ENCODE data around the gene MAP3K15. TPM values are rescaled to one million over a fixed set of nuclear protein-coding genes. Genes with fewer than 3 reads are reported as not detected.
A peak's percentile ranks its signal among the peaks of the same experiment; 100 is the strongest.
"Not testable (repeated sequence)": the region's sequence is repeated elsewhere in the genome, so short reads cannot be mapped to it uniquely, and the experiment has no call there.

Gene MAP3K15
- total and polyA plus RNA-seq, 5 experiments from 2014 or later, result 0.22 TPM; not detected in 4

DNA sequence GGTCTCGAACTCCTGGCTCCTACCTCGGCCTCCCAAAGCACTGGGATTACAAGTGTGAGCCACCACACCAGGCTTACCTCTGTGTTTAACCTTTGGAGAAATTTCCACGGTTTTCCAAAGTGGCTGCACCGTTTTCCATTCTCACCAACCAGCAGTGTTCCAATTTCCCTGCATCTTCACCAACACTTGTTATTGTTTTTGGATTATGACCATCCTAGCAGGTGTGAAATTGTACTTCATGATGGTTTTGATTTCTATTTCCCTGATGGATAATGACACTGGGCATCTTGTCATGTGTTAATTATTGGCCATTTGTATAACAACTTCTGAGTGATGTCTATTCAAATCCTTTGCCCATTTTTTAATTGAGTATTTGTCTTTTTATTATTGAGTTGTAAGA lies 2.7 kb upstream of the MAP3K15 start:
- Mint-ChIP-seq H3K4me1 (peaks cover 0 to 6% (median 0%) of the 10 kb centered on the region in 4 donors), H3K27me3 (peaks cover 0 to 33% (median 20%) of the 10 kb centered on the region in 5 donors), H3K36me3 (peaks cover 0 to 17% (median 0%) of the 10 kb centered on the region in 3 donors), H3K27ac (no peak overlapping the region), H3K4me3 (no peak overlapping the region), H3K9me3 (peaks cover 0 to 27% (median 1%) of the 10 kb centered on the region in 9 donors)
- no peak for DNase-seq
- POLR2A ChIA-PET, result no interaction called here
- no peak for ATAC-seq

DNA sequence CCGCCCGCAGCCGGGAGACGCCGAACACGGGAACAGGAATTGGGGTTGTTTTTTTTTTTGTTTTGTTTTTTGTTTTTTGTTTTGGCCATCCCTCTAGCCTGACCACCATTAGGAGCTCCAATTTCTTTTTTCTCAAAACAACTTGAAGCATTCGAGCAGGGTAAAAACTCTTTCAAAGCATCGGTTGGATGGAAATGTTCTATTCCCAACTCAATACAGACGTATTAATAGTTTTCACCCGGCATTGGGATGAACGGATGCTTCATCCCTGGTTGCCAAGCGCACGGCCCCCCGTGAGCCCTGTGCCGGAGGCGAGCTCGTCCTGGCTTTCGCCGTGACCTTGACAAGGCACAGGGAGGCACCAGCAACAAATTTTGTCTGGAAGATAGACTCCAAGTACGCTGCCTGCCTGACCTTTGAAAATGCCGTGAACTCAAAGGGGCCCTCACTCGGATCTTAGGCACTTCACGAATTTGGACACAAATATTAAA lies 352 bp upstream of the MAP3K15 start:
- no peak for DNase-seq

GRCh38 chrX:19513383-19513782 lies 1.9 kb downstream of the MAP3K15 start:
- Mint-ChIP-seq H3K4me1 (peaks cover 0 to 6% (median 0%) of the 10 kb centered on the region in 4 donors), H3K27ac (no peak overlapping the region), H3K27me3 (peaks cover 0 to 40% (median 14%) of the 10 kb centered on the region in 5 donors), H3K9me3 (peaks cover 0 to 21% (median 0%) of the 10 kb centered on the region in 9 donors), H3K4me3 (peak overlapping the region in 3 of 10 donors; percentile 52 to 79 (median 60)), H3K36me3 (peaks cover 0 to 15% (median 0%) of the 10 kb centered on the region in 3 donors)
- POLR2A ChIA-PET, result no interaction called here
- ATAC-seq, result peak in 1 of 2 donors; percentile 16
- no peak for DNase-seq

More for the DNA sequence above, 352 bp upstream of the MAP3K15 start:
- H3K27ac Mint-ChIP-seq, result no peak overlapping the region
- H3K4me1 Mint-ChIP-seq, result peaks cover 0 to 6% (median 0%) of the 10 kb centered on the region in 4 donors
- H3K9me3 Mint-ChIP-seq, result peaks cover 0 to 19% (median 0%) of the 10 kb centered on the region in 9 donors
- H3K36me3 Mint-ChIP-seq, result peaks cover 0 to 10% (median 0%) of the 10 kb centered on the region in 3 donors
- H3K4me3 Mint-ChIP-seq, result peak overlapping the region in 8 of 10 donors; percentile 2 to 69 (median 45)
- peaks cover 0 to 33% (median 20%) of the 10 kb centered on the region in 5 donors for H3K27me3 Mint-ChIP-seq
- no peak for ATAC-seq
- POLR2A ChIA-PET, result no interaction called here

GRCh38 chrX:19512961-19513360 lies 2.3 kb downstream of the MAP3K15 start:
- Mint-ChIP-seq H3K4me1 (peaks cover 0 to 6% (median 0%) of the 10 kb centered on the region in 4 donors), H3K36me3 (peaks cover 0 to 11% (median 0%) of the 10 kb centered on the region in 3 donors), H3K9me3 (peaks cover 0 to 21% (median 0%) of the 10 kb centered on the region in 9 donors), H3K27me3 (peaks cover 0 to 37% (median 14%) of the 10 kb centered on the region in 5 donors), H3K4me3 (no peak overlapping the region), H3K27ac (peak overlapping the region in 1 of 10 donors; percentile 66)
- POLR2A ChIA-PET, result no interaction called here
- ATAC-seq (peak in 1 of 2 donors; percentile 74), DNase-seq (peak in 1 of 10 donors; percentile 2)

DNA sequence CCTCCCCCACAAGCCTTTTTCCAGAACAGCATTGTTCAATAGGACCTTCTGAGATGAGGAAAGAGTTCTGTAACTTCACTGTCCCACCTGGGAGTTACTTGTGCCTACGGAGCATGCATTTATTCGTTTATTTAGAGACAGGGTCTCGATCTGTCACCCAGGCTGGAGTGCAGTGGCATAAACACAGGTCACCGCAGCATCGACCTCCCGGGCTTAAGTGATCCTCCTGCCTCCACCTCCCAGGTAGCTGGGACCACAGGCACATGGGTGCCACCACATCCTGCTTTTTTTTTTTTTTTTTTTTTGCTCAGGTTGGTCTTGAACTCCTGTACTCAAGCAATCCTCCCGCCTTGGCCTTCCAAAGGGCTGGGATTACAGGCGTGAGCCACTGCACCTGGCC lies 2.9 kb downstream of the MAP3K15 start:
- Mint-ChIP-seq H3K4me1 (peaks cover 0 to 6% (median 0%) of the 10 kb centered on the region in 4 donors), H3K27ac (no peak overlapping the region), H3K27me3 (peaks cover 0 to 37% (median 13%) of the 10 kb centered on the region in 5 donors), H3K4me3 (no peak overlapping the region), H3K36me3 (peaks cover 0 to 11% (median 0%) of the 10 kb centered on the region in 3 donors), H3K9me3 (peaks cover 0 to 19% (median 0%) of the 10 kb centered on the region in 9 donors)
- no peak for DNase-seq
- ATAC-seq, result no peak
- POLR2A ChIA-PET, result no interaction called here

DNA sequence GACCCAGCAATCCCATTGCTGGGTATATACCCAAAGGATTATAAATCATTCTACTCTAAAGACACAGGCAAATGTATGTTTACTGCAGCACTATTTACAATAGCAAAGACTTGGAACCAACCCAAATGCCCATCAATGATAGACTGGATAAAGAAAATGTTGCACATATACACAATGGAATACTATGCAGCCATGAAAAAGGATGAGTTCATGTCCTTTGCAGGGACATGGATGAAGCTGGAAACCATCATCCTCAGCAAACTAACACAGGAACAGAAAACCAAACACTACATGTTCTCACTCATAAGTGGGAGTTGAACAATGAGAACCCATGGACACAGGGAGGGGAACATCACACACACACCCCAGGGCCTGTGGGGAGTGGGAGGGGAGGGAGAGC lies 3.5 kb downstream of the MAP3K15 start:
- H3K36me3 Mint-ChIP-seq, ATAC-seq, H3K27ac Mint-ChIP-seq, H3K4me1 Mint-ChIP-seq, DNase-seq, H3K4me3 Mint-ChIP-seq, POLR2A ChIA-PET: not testable (repeated sequence)
- peaks cover 0 to 14% (median 0%) of the 10 kb centered on the region in 9 donors for H3K9me3 Mint-ChIP-seq
- peaks cover 0 to 32% (median 9%) of the 10 kb centered on the region in 5 donors for H3K27me3 Mint-ChIP-seq

GRCh38 chrX:19496711-19497110 lies 18.6 kb downstream of the MAP3K15 start:
- no peak overlapping the region for H3K27ac Mint-ChIP-seq
- peaks cover 0 to 2% (median 0%) of the 10 kb centered on the region in 9 donors for H3K9me3 Mint-ChIP-seq
- POLR2A ChIA-PET, result no interaction called here
- H3K4me3 Mint-ChIP-seq, result no peak overlapping the region
- no peak for ATAC-seq
- H3K27me3 Mint-ChIP-seq, result peaks cover 0 to 7% (median 1%) of the 10 kb centered on the region in 5 donors
- no peak for DNase-seq
- no peaks in the 10 kb centered on the region for H3K4me1 Mint-ChIP-seq
- peaks cover 0 to 4% (median 0%) of the 10 kb centered on the region in 3 donors for H3K36me3 Mint-ChIP-seq

DNA sequence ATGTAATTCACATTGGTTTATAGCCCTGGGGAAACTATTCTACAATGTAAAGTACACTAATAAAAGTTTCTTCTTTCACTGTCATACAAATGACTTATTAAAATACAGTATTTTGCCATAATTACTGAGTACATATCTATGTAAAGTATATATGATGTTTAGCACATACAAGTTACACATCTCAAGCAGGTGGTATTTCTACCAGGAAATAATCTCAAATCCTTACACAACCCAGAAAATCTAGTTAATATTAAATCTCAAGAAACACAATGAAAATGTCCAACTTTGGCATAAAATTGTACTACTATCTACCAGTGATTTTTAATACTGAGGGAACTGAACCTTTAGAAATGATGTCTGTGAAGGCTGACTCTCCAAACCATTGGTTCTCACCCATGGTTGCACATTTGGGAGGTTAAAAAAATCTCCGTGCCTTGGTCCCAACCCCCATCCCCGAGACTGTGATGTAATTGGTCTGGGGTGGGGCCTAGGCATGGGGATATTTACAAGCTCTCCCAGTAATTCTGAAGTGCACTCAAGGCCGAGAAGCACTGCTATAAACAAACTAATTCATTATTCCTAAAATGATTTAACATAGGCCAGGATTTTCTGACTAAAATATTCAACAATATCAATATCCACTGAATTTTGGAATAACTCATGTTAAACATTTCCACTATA lies 27.6 kb downstream of the MAP3K15 start:
- Mint-ChIP-seq H3K4me1 (peaks cover 0 to 9% (median 6%) of the 10 kb centered on the region in 4 donors), H3K4me3 (no peak overlapping the region), H3K9me3 (peaks cover 0 to 2% (median 0%) of the 10 kb centered on the region in 9 donors), H3K27me3 (peaks cover 0 to 7% (median 0%) of the 10 kb centered on the region in 5 donors), H3K36me3 (no peaks in the 10 kb centered on the region), H3K27ac (no peak overlapping the region)
- ATAC-seq (no peak), DNase-seq (no peak)
- POLR2A ChIA-PET, result no interaction called here

- Mint-ChIP-seq H3K4me1 (peaks cover 0 to 1% (median 0%) of the 10 kb centered on the region in 4 donors), H3K36me3 (peaks cover 0 to 2% (median 0%) of the 10 kb centered on the region in 3 donors), H3K27me3 (no peaks in the 10 kb centered on the region), H3K9me3 (peaks cover 0 to 5% (median 0%) of the 10 kb centered on the region in 9 donors), H3K4me3 (no peak overlapping the region), H3K27ac (no peak overlapping the region)
- DNase-seq (no peak), ATAC-seq (no peak)
- POLR2A ChIA-PET, result no interaction called here
Observed at GRCh38 chrX:19479458-19479857, 35.9 kb downstream of the MAP3K15 start.

DNA sequence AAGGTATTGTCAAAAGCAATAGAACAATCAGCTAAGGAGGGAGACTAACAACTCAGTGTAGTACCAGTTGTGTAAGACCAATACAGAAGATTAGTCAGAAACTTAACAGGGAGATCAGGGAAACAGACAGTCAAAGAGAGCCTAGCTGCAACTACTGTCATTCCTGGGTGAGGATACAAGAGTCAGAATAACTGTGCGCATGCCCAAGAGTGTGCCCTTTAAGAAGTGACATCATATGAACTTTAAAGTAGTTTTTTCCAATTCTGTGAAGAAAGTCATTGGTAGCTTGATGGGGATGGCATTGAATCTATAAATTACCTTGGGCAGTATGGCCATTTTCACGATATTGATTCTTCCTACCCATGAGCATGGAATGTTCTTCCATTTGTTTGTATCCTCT lies 46.9 kb downstream of the MAP3K15 start:
- H3K27ac Mint-ChIP-seq, DNase-seq, H3K27me3 Mint-ChIP-seq, H3K4me1 Mint-ChIP-seq, ATAC-seq, POLR2A ChIA-PET, H3K4me3 Mint-ChIP-seq: not testable (repeated sequence)
- Mint-ChIP-seq H3K9me3 (peaks cover 0 to 21% (median 6%) of the 10 kb centered on the region in 9 donors), H3K36me3 (peaks cover 0 to 15% (median 6%) of the 10 kb centered on the region in 3 donors)

DNA sequence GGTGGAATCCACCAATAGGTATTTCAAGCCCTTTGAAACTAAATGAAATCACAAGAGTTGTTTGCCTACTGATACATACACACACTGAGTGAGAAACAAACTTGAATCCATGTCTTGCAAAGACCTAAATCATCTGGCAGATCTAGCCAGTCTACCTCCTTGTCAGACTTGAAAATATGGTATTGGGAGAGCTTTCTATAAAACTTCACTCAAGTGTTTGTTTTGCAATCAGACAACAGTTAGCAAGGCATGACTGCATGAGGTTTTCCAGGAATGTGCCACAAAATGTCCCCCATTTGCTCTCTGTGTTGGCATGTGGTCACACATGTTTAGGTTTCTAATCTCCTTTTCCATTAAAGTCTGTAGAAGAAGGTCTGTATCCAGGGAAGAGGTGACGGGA lies 52.4 kb downstream of the MAP3K15 start:
- H3K36me3 Mint-ChIP-seq, result no peaks in the 10 kb centered on the region
- H3K27ac Mint-ChIP-seq, result no peak overlapping the region
- no peak overlapping the region for H3K4me3 Mint-ChIP-seq
- ATAC-seq (no peak), DNase-seq (no peak)
- peaks cover 0 to 3% (median 0%) of the 10 kb centered on the region in 9 donors for H3K9me3 Mint-ChIP-seq
- H3K4me1 Mint-ChIP-seq, result no peaks in the 10 kb centered on the region
- H3K27me3 Mint-ChIP-seq, result peaks cover 0 to 4% (median under 1%) of the 10 kb centered on the region in 5 donors
- POLR2A ChIA-PET, result no interaction called here

GRCh38 chrX:19462231-19462630 lies 53.1 kb downstream of the MAP3K15 start:
- Mint-ChIP-seq H3K27me3 (peaks cover 0 to 4% (median 0%) of the 10 kb centered on the region in 5 donors), H3K9me3 (peaks cover 0 to 3% (median 0%) of the 10 kb centered on the region in 9 donors), H3K4me1 (no peaks in the 10 kb centered on the region), H3K36me3 (no peaks in the 10 kb centered on the region), H3K4me3 (no peak overlapping the region), H3K27ac (no peak overlapping the region)
- DNase-seq (no peak), ATAC-seq (no peak)
- POLR2A ChIA-PET, result no interaction called here

DNA sequence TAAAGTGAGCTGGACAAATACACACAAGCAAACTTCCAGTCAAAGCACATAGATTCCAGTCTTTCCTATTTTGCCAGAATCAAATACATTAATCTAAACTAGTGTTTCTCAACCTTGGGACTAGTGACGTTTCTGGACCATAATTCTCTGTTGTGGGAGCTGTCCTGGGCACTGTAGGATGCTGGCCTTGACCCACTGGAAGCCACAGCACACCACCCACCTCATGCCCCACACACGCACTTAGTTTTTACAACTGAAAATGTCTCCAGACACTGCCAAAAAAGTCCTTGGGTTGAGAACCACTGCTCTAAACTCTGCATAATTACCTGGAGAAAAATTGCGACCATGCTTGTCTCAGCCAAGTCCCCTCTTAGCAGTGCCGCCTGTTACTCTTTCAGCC lies 57.6 kb downstream of the MAP3K15 start:
- no peak overlapping the region for H3K4me3 Mint-ChIP-seq
- POLR2A ChIA-PET, result no interaction called here
- DNase-seq (no peak), ATAC-seq (no peak)
- no peaks in the 10 kb centered on the region for H3K9me3 Mint-ChIP-seq
- peaks cover 0 to 3% (median 0%) of the 10 kb centered on the region in 5 donors for H3K27me3 Mint-ChIP-seq
- H3K27ac Mint-ChIP-seq, result no peak overlapping the region
- H3K4me1 Mint-ChIP-seq, result no peaks in the 10 kb centered on the region
- H3K36me3 Mint-ChIP-seq, result no peaks in the 10 kb centered on the region
